Ovary (tissue), 9 donors: ENCODE measurements around the gene SEC11A. TPM values are rescaled to one million over a fixed set of nuclear protein-coding genes. Genes with fewer than 3 reads are reported as not detected.
A peak's percentile ranks its signal among the peaks of the same experiment; 100 is the strongest.

Experiments used
- DNase-seq, 5 donors: peaks; one replicate each; pipeline ENCODE4 v3.0.0-alpha.2; 2019 to 2020
- H3K27ac ChIP-seq, 2 donors: fragments of 200-600 bp; one replicate each; pipeline versions ENCODE4 v1.5.1 to v1.8.0; 2019 to 2022
- H3K27me3 ChIP-seq: fragments of 200-600 bp; one replicate; pipeline ENCODE4 v1.8.0; 2022
- H3K36me3 ChIP-seq: fragments of 200-600 bp; sonication (generic); one replicate; pipeline ENCODE4 v1.5.1; 2019
- H3K4me1 ChIP-seq: one replicate; pipeline ENCODE4 v1.8.1; 2013; ENCODE audit warnings: mild to moderate bottlenecking, moderate library complexity; ENCODE audit not compliant: insufficient read depth
- H3K4me3 ChIP-seq: fragments of 200-600 bp; sonication (generic); one replicate; pipeline ENCODE4 v1.5.1; 2017
- H3K9me3 ChIP-seq, 2 donors: fragments of 200-600 bp in 1 of 2; sonication (generic) in 1 of 2; one replicate each; pipeline versions ENCODE4 v1.5.1 to v1.8.1; 2013 to 2019; ENCODE audit warnings: mild to moderate bottlenecking in 1 of 2, moderate library complexity in 1 of 2
- EP300 ChIP-seq: sonication (generic); formaldehyde crosslinking; IDR thresholded peaks from one replicate; pipeline ENCODE4 v1.6.1; 2017; ENCODE audit warnings: antibody characterized with exemption
- POLR2A ChIP-seq: fragments of 450-650 bp; IDR thresholded peaks from one replicate; pipeline ENCODE4 v1.6.1; 2017; ENCODE audit warnings: antibody characterized with exemption, mild to moderate bottlenecking, moderate library complexity
- WGBS, 3 donors: extraction: QIAGEN DNeasy Blood & Tissue Kit in 1 of 3; methylation state at CpG; one replicate each; pipeline versions ENCODE4 v1.1.5 to v1.1.7; 2013 to 2017; 5-methylcytosine and 5-hydroxymethylcytosine counted together
- intact Hi-C, 4 donors: fragments of 100-400 bp; cut with DNase I; formaldehyde crosslinking; loops; one replicate each; pipeline versions ENCODE4 v1.11.0 to v1.15.1; 2022 to 2023
- polyA plus RNA-seq, 2 donors: library from polyadenylated mRNA; stranded (reverse); fragments of 200-250 nt in 1 of 2; fragments of 350-450 nt in 1 of 2; fragmentation: Illumina TruSeq in 1 of 2; extraction: RNeasy Lipid Tissue Mini Kit (QIAGEN cat#74804) in 1 of 2; gene quantifications; one replicate each; pipeline ENCODE4 v1.2.3, GENCODE V29; 2013 to 2014
- total RNA-seq, 7 donors: library from RNA; depleted of rRNA in 2 of 7; stranded (reverse); fragments of >200 nt in 2 of 7; fragmentation: NEBNext Ultra II Directional in 3 of 7; extraction: Animal tissue kit (Norgen Biotek cat#: 25700) in 3 of 7; gene quantifications; one replicate each; pipeline versions ENCODE4 v1.1.0 to v1.2.4, GENCODE V29; 2016 to 2023
- TF ChIP-seq, protein P1 (sequence below), 3 donors: fragments of 450-650 bp in 2 of 3; fragments of 200-600 bp in 1 of 3; IDR thresholded peaks; one replicate each; pipeline versions ENCODE4 v1.5.1 to v1.8.0; 2016 to 2022; ENCODE audit warnings: antibody characterized with exemption in 3 of 3, mild to moderate bottlenecking in 1 of 3
- donor health status: DM: no; HTN: no; CAD: no; lungs with moderate emphysema.
- donor health status: DM: no; HTN: no; CAD: no.
- donor health status: Bipolar disorder and iron deficiency.
- donor health status: DM: yes; HTN: yes; CAD: no.
- donor health status: DM: no; HTN: no; CAD: no.
- donor health status: DM: yes; HTN: yes; CAD: no.

Gene SEC11A
- total and polyA plus RNA-seq, 9 donors: 118 to 237 (median 175) TPM

DNA sequence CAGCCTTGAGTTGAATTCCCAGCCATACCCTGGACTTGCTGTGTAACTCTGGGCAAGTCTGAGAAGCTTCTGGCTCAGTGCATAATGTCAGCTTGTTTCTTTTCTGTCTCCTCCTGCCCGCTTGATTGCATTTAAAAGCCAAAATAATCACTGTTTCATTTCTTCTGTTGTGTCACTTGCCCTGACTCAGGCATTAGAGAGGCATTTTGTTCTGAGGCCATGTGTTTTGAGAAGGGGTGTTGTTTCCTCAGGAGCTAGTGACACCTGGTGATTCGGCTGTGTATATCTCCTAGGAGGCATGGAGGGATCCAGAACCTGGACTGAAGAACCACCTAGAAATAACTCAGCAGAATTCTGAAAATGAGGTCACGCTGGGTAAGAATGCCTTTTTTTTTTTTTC is 77.8 kb downstream of the SEC11A start:
- Histone ChIP-seq H3K4me1 (peaks cover 3% of the 10 kb centered on the region), H3K9me3 (no peaks in the 10 kb centered on the region), H3K27me3 (no peaks in the 10 kb centered on the region), H3K36me3 (no peaks in the 10 kb centered on the region), H3K4me3 (no peak overlapping the region), H3K27ac (no peak overlapping the region)
- no peak for TF ChIP-seq POLR2A
- no peak for TF ChIP-seq EP300
- TF ChIP-seq, protein P1, sequence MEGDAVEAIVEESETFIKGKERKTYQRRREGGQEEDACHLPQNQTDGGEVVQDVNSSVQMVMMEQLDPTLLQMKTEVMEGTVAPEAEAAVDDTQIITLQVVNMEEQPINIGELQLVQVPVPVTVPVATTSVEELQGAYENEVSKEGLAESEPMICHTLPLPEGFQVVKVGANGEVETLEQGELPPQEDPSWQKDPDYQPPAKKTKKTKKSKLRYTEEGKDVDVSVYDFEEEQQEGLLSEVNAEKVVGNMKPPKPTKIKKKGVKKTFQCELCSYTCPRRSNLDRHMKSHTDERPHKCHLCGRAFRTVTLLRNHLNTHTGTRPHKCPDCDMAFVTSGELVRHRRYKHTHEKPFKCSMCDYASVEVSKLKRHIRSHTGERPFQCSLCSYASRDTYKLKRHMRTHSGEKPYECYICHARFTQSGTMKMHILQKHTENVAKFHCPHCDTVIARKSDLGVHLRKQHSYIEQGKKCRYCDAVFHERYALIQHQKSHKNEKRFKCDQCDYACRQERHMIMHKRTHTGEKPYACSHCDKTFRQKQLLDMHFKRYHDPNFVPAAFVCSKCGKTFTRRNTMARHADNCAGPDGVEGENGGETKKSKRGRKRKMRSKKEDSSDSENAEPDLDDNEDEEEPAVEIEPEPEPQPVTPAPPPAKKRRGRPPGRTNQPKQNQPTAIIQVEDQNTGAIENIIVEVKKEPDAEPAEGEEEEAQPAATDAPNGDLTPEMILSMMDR (IDR thresholded peaks at IDR 0.05): no peak
- 71 to 76% (median 72%) methylated on average over 3 of the region's 3 CpGs for WGBS, 3 donors
- intact Hi-C loops: no loop called here
- DNase-seq: no peak

DNA sequence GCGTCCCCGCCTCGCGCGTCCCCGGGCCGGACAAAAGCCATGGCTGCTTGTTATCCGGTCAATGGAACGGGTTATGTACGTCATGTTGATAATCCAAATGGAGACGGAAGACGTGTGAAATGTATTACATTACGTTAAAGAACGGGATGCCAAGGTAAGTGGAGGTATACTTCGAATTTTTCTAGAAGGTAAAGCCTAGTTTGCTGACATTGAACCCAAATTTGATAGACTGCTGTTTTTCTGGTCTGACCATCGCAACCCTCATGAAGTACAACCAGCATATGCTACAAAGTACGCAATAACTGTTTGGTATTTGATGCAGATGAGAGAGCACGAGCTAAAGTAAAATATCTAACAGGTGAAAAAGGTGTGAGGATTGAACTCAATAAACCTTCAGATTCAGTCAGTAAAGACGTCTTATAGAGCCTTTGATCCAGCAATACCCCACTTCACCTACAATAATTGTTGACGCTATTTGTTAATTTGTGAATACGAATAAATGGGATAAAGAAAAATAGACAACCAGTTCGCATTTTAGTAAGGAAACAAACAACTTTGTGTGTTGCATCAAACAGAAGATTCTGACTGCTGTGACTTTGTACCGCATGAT is 81.6 kb downstream of the SEC11A start:
- H3K27ac ChIP-seq: peak overlapping the region; percentile 86 to 91

DNA sequence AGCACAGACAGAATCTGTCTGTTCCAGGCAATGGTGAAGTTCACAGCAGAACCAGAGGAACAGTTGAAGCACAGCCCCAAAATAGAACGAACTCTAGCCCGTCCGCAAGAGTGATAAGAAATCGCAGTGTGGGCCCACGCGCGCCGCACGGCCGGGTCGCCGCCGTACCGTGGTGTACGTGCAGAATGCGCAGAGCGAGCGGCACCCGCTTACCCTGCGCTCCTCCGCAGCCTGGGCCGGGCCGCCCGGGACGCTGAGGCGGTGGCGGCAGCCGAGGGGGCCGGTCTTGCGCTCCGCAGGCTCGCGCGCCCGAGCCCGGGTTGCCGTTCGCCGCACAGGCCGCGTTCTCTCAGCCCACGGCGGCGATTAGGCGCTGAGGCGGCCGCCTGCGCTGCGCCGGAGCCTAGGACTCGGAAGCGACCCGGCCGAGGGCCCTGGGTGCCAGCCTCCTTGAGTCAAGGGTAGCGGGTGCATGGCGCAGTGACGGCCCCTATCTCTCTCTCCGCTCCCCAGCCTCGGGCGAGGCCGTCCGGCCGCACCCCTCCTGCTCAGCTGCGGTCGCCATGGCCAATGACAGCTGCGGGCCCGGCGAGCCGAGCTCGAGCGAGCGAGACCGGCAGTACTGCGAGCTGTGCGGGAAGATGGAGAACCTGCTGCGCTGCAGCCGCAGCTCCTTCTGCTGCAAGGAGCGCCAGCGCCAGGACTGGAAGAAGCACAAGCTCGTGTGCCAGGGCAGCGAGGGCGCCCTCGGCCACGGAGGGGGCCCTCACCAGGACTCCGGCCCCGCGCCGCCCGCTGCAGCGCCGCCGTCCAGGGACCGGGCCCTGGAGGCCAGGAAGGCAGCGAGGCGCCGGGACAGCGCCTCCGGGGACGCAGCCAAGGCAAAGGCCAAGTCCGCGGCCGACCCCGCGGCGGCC is 82.4 kb downstream of the SEC11A start:
- H3K4me1 ChIP-seq: peaks cover 17% of the 10 kb centered on the region
- intact Hi-C loops: no loop called here
- peak; percentile 9 for TF ChIP-seq POLR2A
- no peak for TF ChIP-seq EP300
- TF ChIP-seq, protein P1 (IDR thresholded peaks at IDR 0.05): no peak
- H3K4me3 ChIP-seq: peak overlapping the region; percentile 76
- H3K9me3 ChIP-seq: no peaks in the 10 kb centered on the region
- H3K27me3 ChIP-seq: no peaks in the 10 kb centered on the region
- no peaks in the 10 kb centered on the region for H3K36me3 ChIP-seq
- 0% methylated on average over 16 to 105 of the region's 105 CpGs for WGBS, 3 donors
- peak overlapping the region; percentile 86 to 91 for H3K27ac ChIP-seq
- peak; percentile 59 to 78 (median 62) for DNase-seq

More for the DNA sequence above, 81.6 kb downstream of the SEC11A start:
- Histone ChIP-seq H3K27me3 (no peaks in the 10 kb centered on the region), H3K4me3 (peak overlapping the region; percentile 76), H3K9me3 (no peaks in the 10 kb centered on the region), H3K36me3 (no peaks in the 10 kb centered on the region), H3K4me1 (peaks cover 17% of the 10 kb centered on the region)
- DNase-seq: no peak
- TF ChIP-seq POLR2A (no peak), EP300 (no peak)
- TF ChIP-seq, protein P1 (IDR thresholded peaks at IDR 0.05): no peak
- intact Hi-C loops: no loop called here
- 33 to 35% (median 33%) methylated on average over 23 of the region's 23 CpGs for WGBS, 3 donors

DNA sequence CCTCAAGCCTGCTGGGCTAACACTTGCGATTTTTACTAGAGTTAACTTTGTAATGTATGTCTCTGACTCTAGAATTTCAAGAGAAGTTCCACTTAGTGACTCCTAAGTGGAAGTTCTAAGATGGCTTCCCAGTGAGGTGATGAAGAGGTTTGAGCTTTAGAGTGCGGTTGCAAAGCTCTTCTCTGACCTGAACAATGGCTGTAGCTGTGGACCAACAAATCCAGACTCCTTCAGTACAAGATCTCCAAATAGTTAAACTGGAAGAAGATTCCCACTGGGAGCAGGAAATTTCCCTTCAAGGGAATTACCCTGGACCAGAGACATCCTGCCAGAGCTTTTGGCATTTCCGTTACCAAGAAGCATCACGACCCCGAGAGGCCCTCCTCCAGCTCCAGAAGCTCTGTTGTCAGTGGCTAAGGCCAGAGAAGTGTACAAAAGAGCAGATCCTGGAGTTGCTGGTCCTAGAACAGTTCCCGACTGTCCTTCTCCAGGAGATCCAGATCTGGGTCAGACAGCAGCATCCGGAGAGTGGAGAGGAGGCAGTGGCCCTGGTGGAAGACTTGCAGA is 84.2 kb downstream of the SEC11A start:
- peaks cover 17% of the 10 kb centered on the region for H3K4me1 ChIP-seq

More for the DNA sequence above, 84.2 kb downstream of the SEC11A start:
- H3K4me3 ChIP-seq: peak overlapping the region; percentile 76
- no peaks in the 10 kb centered on the region for H3K27me3 ChIP-seq
- 30 to 36% (median 31%) methylated on average over 7 of the region's 7 CpGs for WGBS, 3 donors
- TF ChIP-seq EP300: no peak
- TF ChIP-seq, protein P1 (IDR thresholded peaks at IDR 0.05): no peak
- TF ChIP-seq POLR2A: no peak
- peak overlapping the region; percentile 35 to 63 for H3K27ac ChIP-seq
- H3K9me3 ChIP-seq: no peaks in the 10 kb centered on the region
- H3K36me3 ChIP-seq: no peaks in the 10 kb centered on the region
- intact Hi-C loops: no loop called here
- no peak for DNase-seq
